K562 (cell line): ENCODE results near the gene ACTRT2. TPM values are rescaled to one million over a fixed set of nuclear protein-coding genes. Genes with fewer than 3 reads are reported as not detected.

Experiments
- ATAC-seq: fragments of 200-7000 bp; cut with Tn5 transposase; 3 replicates; pipeline ENCODE4 v1.9.1; 2020; ENCODE audit warnings: moderate library complexity
- BruUV-seq: library from RNA; stranded (reverse); fragments of 400-500 nt; replicated peaks from 2 replicates; lab custom pipeline; 2021; lab: Mats Ljungman, UMichigan
- CTCF ChIA-PET: fragments of 300-600 bp; formaldehyde crosslinking; extraction: SDS; loops from one replicate; lab custom pipeline; 2021; ENCODE audit warnings: low intra/inter-chr PET ratio; lab: Yijun Ruan, JAX
- POLR2A ChIA-PET: fragments of 300-600, 350-650 bp; sonication (Branson Sonifier 250); formaldehyde crosslinking; extraction: SDS; loops from one replicate; lab custom pipeline; 2021; ENCODE audit warnings: antibody characterized with exemption, inconsistent platforms; lab: Yijun Ruan, JAX
- DNase-seq, 4 experiments: peaks; one replicate each; pipeline versions ENCODE4 v3.0.0 to v3.0.0-alpha.2; 2011 to 2018; ENCODE audit warnings: low spot score in 3 of 4, mixed read lengths in 3 of 4; ENCODE audit errors: extremely low read depth in 1 of 4
- FAIRE-seq: peaks from 2 replicates; lab custom pipeline; 2011; peaks lifted over from hg19 to GRCh38; lab: Jason Lieb, UNC
- H2AFZ ChIP-seq: 2 replicates; pipeline ENCODE4 v1.6.0; 2011; ENCODE audit warnings: low read depth, low read length, control low read depth, inconsistent platforms
- H3K27ac ChIP-seq: fragments of 200-600 bp; 3 replicates; pipeline ENCODE4 v1.8.0; 2011; ENCODE audit warnings: low read depth, mild to moderate bottlenecking, control low read depth, inconsistent platforms, low read length, moderate library complexity, mixed read lengths; ENCODE audit errors: extremely low read depth
- H3K27me3 ChIP-seq, 2 experiments: fragments of 300-600 bp in 1 of 2; 2 replicates in 1 of 2; 3 replicates in 1 of 2; pipeline versions ENCODE4 v1.6.0 to v1.8.0; 2011; ENCODE audit warnings: inconsistent platforms in 2 of 2, low read length in 2 of 2, mild to moderate bottlenecking in 1 of 2, mixed read lengths in 1 of 2, moderate library complexity in 1 of 2; ENCODE audit not compliant: control insufficient read depth in 2 of 2, insufficient read depth in 2 of 2
- H3K36me3 ChIP-seq: fragments of 300-600 bp; 3 replicates; pipeline ENCODE4 v1.8.0; 2011; ENCODE audit warnings: mild to moderate bottlenecking, low read length, inconsistent platforms; ENCODE audit not compliant: control insufficient read depth, insufficient read depth
- H3K4me1 ChIP-seq, 2 experiments: fragments of 200-600 bp in 1 of 2; replicated peaks in 1 of 2; 2 replicates in 1 of 2; 3 replicates in 1 of 2; pipeline versions ENCODE4 v1.5.1 to v1.8.0; 2011; ENCODE audit warnings: inconsistent platforms in 2 of 2, low read length in 2 of 2, mild to moderate bottlenecking in 1 of 2, mixed read lengths in 1 of 2, moderate library complexity in 1 of 2; ENCODE audit not compliant: control insufficient read depth in 2 of 2, insufficient read depth in 2 of 2
- H3K4me2 ChIP-seq: 2 replicates; pipeline ENCODE4 v1.6.1; 2011; ENCODE audit warnings: low read length, control low read depth, inconsistent platforms, mixed read lengths; ENCODE audit not compliant: insufficient read depth
- H3K4me3 ChIP-seq: fragments of 200-600 bp; sonication (generic), shearing (Covaris generic); 2 replicates; pipeline ENCODE4 v1.5.1; 2016; ENCODE audit warnings: control low read depth, inconsistent platforms
- H3K79me2 ChIP-seq: fragments of 200-600 bp; 3 replicates; pipeline ENCODE4 v1.8.0; 2011; ENCODE audit warnings: low read length, inconsistent platforms; ENCODE audit not compliant: control insufficient read depth, insufficient read depth
- H3K9ac ChIP-seq, 2 experiments: 2 replicates each; pipeline versions ENCODE4 v1.6.0 to v1.6.1; 2011; ENCODE audit warnings: low read depth in 2 of 2, low read length in 2 of 2, control low read depth in 1 of 2, inconsistent platforms in 1 of 2, mild to moderate bottlenecking in 1 of 2, mixed read lengths in 1 of 2; ENCODE audit not compliant: insufficient read depth in 1 of 2
- H3K9me1 ChIP-seq: one replicate; pipeline ENCODE4 v1.6.0; 2011; ENCODE audit warnings: inconsistent platforms, mild to moderate bottlenecking, low read length, moderate library complexity; ENCODE audit not compliant: control insufficient read depth, insufficient read depth
- H3K9me3 ChIP-seq: replicated peaks from 2 replicates; pipeline ENCODE4 v1.5.1; 2011; ENCODE audit warnings: low read depth, low read length, inconsistent platforms; ENCODE audit not compliant: control insufficient read depth, insufficient read depth
- H4K20me1 ChIP-seq: replicated peaks from 2 replicates; pipeline ENCODE4 v1.6.1; 2011; ENCODE audit warnings: low read length, inconsistent platforms, mixed read lengths; ENCODE audit not compliant: control insufficient read depth, insufficient read depth
- KAT8 ChIP-seq: fragments of 450-650 bp; IDR thresholded peaks from 2 replicates; pipeline ENCODE4 v1.6.1; 2016; ENCODE audit warnings: low read depth, mild to moderate bottlenecking
- NR1H2 ChIP-seq: sonication (generic); formaldehyde crosslinking; IDR thresholded peaks from 2 replicates; pipeline ENCODE4 v1.4.0; 2020; ENCODE audit warnings: mild to moderate bottlenecking, missing genetic modification reagents
- ZFP36 ChIP-seq: fragments of 150-350 bp; IDR thresholded peaks from 2 replicates; pipeline ENCODE4 v1.6.1; 2018; ENCODE audit warnings: low read length, low read depth; ENCODE audit not compliant: partially characterized antibody
- WGBS: fragments of 100-300 bp; shearing (Covaris generic); methylation state at CpG from one replicate; pipeline ENCODE4 v1.1.6; 2016; ENCODE audit warnings: low coverage, mixed read lengths; ENCODE audit not compliant: insufficient coverage; ENCODE audit errors: missing lambda C conversion rate; 5-methylcytosine and 5-hydroxymethylcytosine counted together
- in situ Hi-C: fragments of 300-500 bp; cut with MboI; formaldehyde crosslinking; loops from 4 replicates; pipeline ENCODE4 v1.15.0; 2018; ENCODE audit warnings: inconsistent platforms, mixed read lengths
- intact Hi-C: fragments of 100-400 bp; cut with micrococcal nuclease; formaldehyde crosslinking; loops from 2 replicates; pipeline ENCODE4 v1.14.2; 2022
- polyA plus RNA-seq, 8 experiments: library from polyadenylated mRNA; depleted of rRNA in 4 of 8; stranded (reverse) in 5 of 8; unstranded in 3 of 8; fragments of >200 nt; fragmentation: Nextera tagmentation in 2 of 8; fragmentation: Illumina TruSeq in 1 of 8; extraction: Ambion mirVana in 2 of 8; extraction: Trizol in 1 of 8; gene quantifications; 2 replicates each; pipeline versions ENCODE4 v1.2.1 to v1.2.3, GENCODE V29; 2011 to 2014; ENCODE audit warnings: inconsistent platforms in 1 of 8, missing spikeins in 1 of 8
- total RNA-seq, 7 experiments: library from RNA; depleted of rRNA in 6 of 7; stranded (reverse); fragments of >200 nt in 6 of 7; fragmentation: Illumina TruSeq in 2 of 7; extraction: Trizol in 2 of 7; gene quantifications; 2 replicates each; pipeline versions ENCODE4 v1.2.1 to v1.2.3, GENCODE V29; 2011 to 2021; ENCODE audit warnings: low replicate concordance in 1 of 7
- TF ChIP-seq, protein P1 (sequence below), 2 experiments: fragments of 450-650 bp in 1 of 2; sonication (generic) in 1 of 2; formaldehyde crosslinking in 1 of 2; IDR thresholded peaks; 2 replicates each; pipeline versions ENCODE4 v1.7.1 to v1.9.0; 2016 to 2022; ENCODE audit warnings: inconsistent platforms in 1 of 2, mild to moderate bottlenecking in 1 of 2, missing genetic modification reagents in 1 of 2

ACTRT2 gene
- total and polyA plus RNA-seq, 9 of the 15 experiments (the other 6 are each of a cell fraction or from before 2014, with no cell fraction given) = not detected

DNA sequence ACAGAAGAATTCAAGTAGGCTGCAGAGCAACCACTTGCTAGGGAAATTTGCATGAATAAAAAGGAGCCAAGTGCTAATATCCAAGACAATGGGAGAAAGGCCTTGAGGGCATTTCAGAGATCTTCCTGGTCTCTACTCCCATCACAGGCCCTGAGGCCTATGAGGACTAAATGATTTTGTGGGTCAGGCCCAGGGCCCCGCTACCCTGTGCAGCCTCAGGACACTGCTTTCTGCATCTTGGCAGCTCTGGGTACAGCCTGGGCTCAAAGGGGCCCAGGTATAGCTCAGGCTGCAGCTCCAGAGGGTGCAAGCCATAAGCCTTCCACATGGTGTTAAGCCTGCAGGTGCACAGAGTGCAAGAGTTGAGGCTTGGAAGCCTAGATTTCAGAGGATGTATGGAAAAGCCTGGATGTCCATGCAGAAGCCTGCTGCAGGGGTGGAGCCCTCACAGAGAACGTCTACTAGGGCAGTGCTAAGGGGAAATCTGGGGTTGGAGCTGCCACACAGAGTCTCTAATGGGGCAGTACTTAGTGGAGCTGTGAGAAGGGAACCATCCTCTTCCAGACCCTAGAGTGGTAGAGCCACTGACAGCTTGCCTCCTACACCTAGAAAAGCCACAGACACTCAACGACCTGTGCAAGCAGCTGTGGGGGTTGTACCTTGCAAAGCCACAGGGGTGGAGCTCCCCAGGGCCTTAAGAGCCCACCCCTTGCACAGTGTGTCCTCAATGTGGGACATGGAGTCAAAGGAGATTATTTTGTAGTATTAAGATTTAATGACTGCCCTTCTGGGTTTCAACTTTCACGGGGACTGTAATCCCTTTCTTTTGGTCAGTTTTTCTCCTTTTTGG lies 13.7 kb upstream of the ACTRT2 start:
- Histone ChIP-seq H3K9me3 (no peaks in the 10 kb centered on the region), H3K36me3 (no peaks in the 10 kb centered on the region), H3K9me1 (no peaks in the 10 kb centered on the region), H3K4me3 (no peak overlapping the region), H4K20me1 (no peaks in the 10 kb centered on the region), H2AFZ (no peak overlapping the region), H3K27ac (no peak overlapping the region), H3K79me2 (no peaks in the 10 kb centered on the region), H3K9ac (no peak overlapping the region), H3K4me2 (no peak overlapping the region), H3K27me3 (peaks cover 0 to 19% of the 10 kb centered on the region in 2 experiments; a peak in 2 of 5 replicates), H3K4me1 (no peaks in the 10 kb centered on the region; a peak in 1 of 5 replicates)
- TF ChIP-seq NR1H2 (CRISPR knock-in tag) = no peak
- peak; percentile 14 for TF ChIP-seq ZFP36
- in situ Hi-C loops = no loop called here
- WGBS = 1% methylated on average over 4 of the region's 4 CpGs
- ATAC-seq = no peak
- CTCF ChIA-PET = interaction anchor here (0.7 kb wide), 1 partner anchor 13 kb away, joined by 3 read pairs; no protein-coding TSS in a partner anchor
- FAIRE-seq = no peak
- no peak for DNase-seq
- POLR2A ChIA-PET = interaction anchor here (0.6 to 0.7 kb wide), 2 partner anchors 265 to 392 kb away, joined by 3 read pairs; no protein-coding TSS in a partner anchor
- intact Hi-C loops = no loop called here
- BruUV-seq = no TSS peak

DNA sequence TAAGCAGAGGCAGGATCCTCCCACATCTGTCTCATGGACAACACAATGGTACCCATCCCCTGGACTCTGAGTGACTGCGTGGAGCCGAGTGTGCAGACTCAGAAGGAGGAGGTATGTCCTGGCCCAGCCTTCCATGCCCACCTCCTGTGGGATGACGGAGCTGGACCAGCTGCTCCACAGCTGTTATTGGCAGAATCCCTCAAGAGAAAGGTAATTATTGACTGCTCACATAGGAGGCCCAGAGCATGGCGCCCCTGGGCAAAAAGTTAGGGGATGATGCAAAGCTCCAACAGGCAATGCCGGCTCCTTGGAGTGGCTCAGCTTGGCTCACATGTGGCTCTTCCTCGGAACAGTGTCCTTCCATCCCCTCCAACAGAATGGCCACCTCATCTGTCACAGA lies 12.2 kb upstream of the ACTRT2 start:
- no peak overlapping the region for H3K9ac ChIP-seq
- H3K36me3 ChIP-seq = no peaks in the 10 kb centered on the region
- intact Hi-C loops = no loop called here
- DNase-seq (no peak), ATAC-seq (no peak)
- H2AFZ ChIP-seq = no peak overlapping the region
- CTCF ChIA-PET = no interaction called here
- no peaks in the 10 kb centered on the region for H3K9me1 ChIP-seq
- in situ Hi-C loops = no loop called here
- no TSS peak for BruUV-seq
- no peak overlapping the region for H3K4me3 ChIP-seq
- H3K27ac ChIP-seq = no peak overlapping the region
- H4K20me1 ChIP-seq = no peaks in the 10 kb centered on the region
- WGBS = 1% methylated on average over 6 of the region's 6 CpGs
- no peaks in the 10 kb centered on the region for H3K9me3 ChIP-seq
- no peak for TF ChIP-seq KAT8
- TF ChIP-seq, protein P1, sequence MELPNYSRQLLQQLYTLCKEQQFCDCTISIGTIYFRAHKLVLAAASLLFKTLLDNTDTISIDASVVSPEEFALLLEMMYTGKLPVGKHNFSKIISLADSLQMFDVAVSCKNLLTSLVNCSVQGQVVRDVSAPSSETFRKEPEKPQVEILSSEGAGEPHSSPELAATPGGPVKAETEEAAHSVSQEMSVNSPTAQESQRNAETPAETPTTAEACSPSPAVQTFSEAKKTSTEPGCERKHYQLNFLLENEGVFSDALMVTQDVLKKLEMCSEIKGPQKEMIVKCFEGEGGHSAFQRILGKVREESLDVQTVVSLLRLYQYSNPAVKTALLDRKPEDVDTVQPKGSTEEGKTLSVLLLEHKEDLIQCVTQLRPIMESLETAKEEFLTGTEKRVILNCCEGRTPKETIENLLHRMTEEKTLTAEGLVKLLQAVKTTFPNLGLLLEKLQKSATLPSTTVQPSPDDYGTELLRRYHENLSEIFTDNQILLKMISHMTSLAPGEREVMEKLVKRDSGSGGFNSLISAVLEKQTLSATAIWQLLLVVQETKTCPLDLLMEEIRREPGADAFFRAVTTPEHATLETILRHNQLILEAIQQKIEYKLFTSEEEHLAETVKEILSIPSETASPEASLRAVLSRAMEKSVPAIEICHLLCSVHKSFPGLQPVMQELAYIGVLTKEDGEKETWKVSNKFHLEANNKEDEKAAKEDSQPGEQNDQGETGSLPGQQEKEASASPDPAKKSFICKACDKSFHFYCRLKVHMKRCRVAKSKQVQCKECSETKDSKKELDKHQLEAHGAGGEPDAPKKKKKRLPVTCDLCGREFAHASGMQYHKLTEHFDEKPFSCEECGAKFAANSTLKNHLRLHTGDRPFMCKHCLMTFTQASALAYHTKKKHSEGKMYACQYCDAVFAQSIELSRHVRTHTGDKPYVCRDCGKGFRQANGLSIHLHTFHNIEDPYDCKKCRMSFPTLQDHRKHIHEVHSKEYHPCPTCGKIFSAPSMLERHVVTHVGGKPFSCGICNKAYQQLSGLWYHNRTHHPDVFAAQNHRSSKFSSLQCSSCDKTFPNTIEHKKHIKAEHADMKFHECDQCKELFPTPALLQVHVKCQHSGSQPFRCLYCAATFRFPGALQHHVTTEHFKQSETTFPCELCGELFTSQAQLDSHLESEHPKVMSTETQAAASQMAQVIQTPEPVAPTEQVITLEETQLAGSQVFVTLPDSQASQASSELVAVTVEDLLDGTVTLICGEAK (IDR thresholded peaks at IDR 0.05) = no peak
- TF ChIP-seq, protein P1 (CRISPR knock-in tag; IDR thresholded peaks at IDR 0.05) = no peak
- TF ChIP-seq, all 486 proteins: peak for 0
- POLR2A ChIA-PET = no interaction called here
- no peaks in the 10 kb centered on the region for H3K79me2 ChIP-seq
- FAIRE-seq = no peak
- no peak overlapping the region for H3K4me2 ChIP-seq
- H3K27me3 ChIP-seq = peaks cover 0 to 21% of the 10 kb centered on the region in 2 experiments; a peak in 2 of 5 replicates
- H3K4me1 ChIP-seq = no peaks in the 10 kb centered on the region
